ENCODE results near the gene ABCC11. TPM values are rescaled to one million over a fixed set of nuclear protein-coding genes. Genes with fewer than 3 reads are reported as not detected.
A peak's percentile ranks its signal among the peaks of the same experiment; 100 is the strongest.

The ABCC11 gene
- total RNA-seq, 2 experiments from 2014 or later, result 0.09 TPM; not detected in 1

- Mint-ChIP-seq H3K4me1 (peaks cover 12% of the 10 kb centered on the region), H3K4me3 (no peak overlapping the region), H3K36me3 (no peaks in the 10 kb centered on the region), H3K27ac (no peak overlapping the region), H3K27me3 (peaks cover 13% of the 10 kb centered on the region), H3K9me3 (no peaks in the 10 kb centered on the region)
- no peak for ATAC-seq (ENCODE audit: low read depth)
- no peak for DNase-seq
- POLR2A ChIA-PET, result no interaction called here
Measured at GRCh38 chr16:48157794-48158193, 89.5 kb downstream of the ABCC11 start.

GRCh38 chr16:48157302-48157701 is 90.0 kb downstream of the ABCC11 start:
- POLR2A ChIA-PET, result no interaction called here
- DNase-seq (no peak), ATAC-seq (ENCODE audit: low read depth) (no peak)
- H3K36me3 Mint-ChIP-seq, result no peaks in the 10 kb centered on the region
- no peak overlapping the region for H3K27ac Mint-ChIP-seq
- no peak overlapping the region for H3K4me3 Mint-ChIP-seq
- H3K27me3 Mint-ChIP-seq, result peaks cover 12% of the 10 kb centered on the region
- H3K9me3 Mint-ChIP-seq, result no peaks in the 10 kb centered on the region
- peaks cover 12% of the 10 kb centered on the region for H3K4me1 Mint-ChIP-seq

- peaks cover 12% of the 10 kb centered on the region for H3K27me3 Mint-ChIP-seq
- POLR2A ChIA-PET, result no interaction called here
- H3K4me3 Mint-ChIP-seq, result no peak overlapping the region
- no peaks in the 10 kb centered on the region for H3K36me3 Mint-ChIP-seq
- ATAC-seq (ENCODE audit: low read depth), result peak; percentile 57
- peak; percentile 87 for DNase-seq
- H3K9me3 Mint-ChIP-seq, result no peaks in the 10 kb centered on the region
- H3K4me1 Mint-ChIP-seq, result peaks cover 11% of the 10 kb centered on the region
- H3K27ac Mint-ChIP-seq, result no peak overlapping the region
Measured at GRCh38 chr16:48156790-48157209, 90.5 kb downstream of the ABCC11 start.

GRCh38 chr16:48155926-48156789 is 91.2 kb downstream of the ABCC11 start, which contains the start of gene ABCC12:
ABCC12 (minus strand) TSS chr16:48155993; CDS start chr16:48146424, 9,569 bp downstream.
- no peaks in the 10 kb centered on the region for H3K9me3 Mint-ChIP-seq
- H3K36me3 Mint-ChIP-seq, result no peaks in the 10 kb centered on the region
- peaks cover 12% of the 10 kb centered on the region for H3K27me3 Mint-ChIP-seq
- ATAC-seq (ENCODE audit: low read depth), result no peak
- no peak within 1 kb of the TSS for H3K27ac Mint-ChIP-seq
- H3K4me1 Mint-ChIP-seq, result peaks cover 11% of the 10 kb centered on the region
- no peak for DNase-seq
- POLR2A ChIA-PET, result no interaction called here
- no peak within 1 kb of the TSS for H3K4me3 Mint-ChIP-seq

- POLR2A ChIA-PET, result no interaction called here
- H3K9me3 Mint-ChIP-seq, result no peaks in the 10 kb centered on the region
- DNase-seq (no peak), ATAC-seq (ENCODE audit: low read depth) (no peak)
- no peaks in the 10 kb centered on the region for H3K36me3 Mint-ChIP-seq
- no peak overlapping the region for H3K27ac Mint-ChIP-seq
- H3K4me3 Mint-ChIP-seq, result no peak overlapping the region
- H3K27me3 Mint-ChIP-seq, result peaks cover 5% of the 10 kb centered on the region
- peaks cover 11% of the 10 kb centered on the region for H3K4me1 Mint-ChIP-seq
Measured at GRCh38 chr16:48153774-48154173, 93.6 kb downstream of the ABCC11 start.

DNA sequence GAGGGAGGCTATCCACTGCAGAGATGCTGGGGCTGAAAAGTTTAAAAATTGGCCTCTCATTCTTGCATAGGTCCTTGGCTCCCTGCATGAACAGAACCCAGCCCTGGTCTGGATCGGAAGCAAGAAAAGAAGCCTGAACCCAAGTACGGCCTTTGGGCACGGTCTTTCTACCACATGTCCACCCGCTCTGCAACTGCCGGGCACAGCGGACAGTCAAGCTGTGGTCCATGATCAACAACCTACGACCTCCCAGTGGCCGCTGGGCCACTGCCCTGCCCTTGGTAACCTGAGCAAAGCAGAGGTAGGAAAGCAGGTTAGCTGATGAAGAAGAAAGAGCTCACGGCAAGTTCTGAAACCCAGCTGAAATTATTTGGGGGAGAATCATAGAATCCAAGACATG is 95.1 kb downstream of the ABCC11 start:
- H3K9me3 Mint-ChIP-seq, result peaks cover 3% of the 10 kb centered on the region
- H3K4me3 Mint-ChIP-seq, result no peak overlapping the region
- POLR2A ChIA-PET, result no interaction called here
- no peak overlapping the region for H3K27ac Mint-ChIP-seq
- DNase-seq, result no peak
- no peaks in the 10 kb centered on the region for H3K36me3 Mint-ChIP-seq
- H3K27me3 Mint-ChIP-seq, result peaks cover 8% of the 10 kb centered on the region
- H3K4me1 Mint-ChIP-seq, result peaks cover 5% of the 10 kb centered on the region
- ATAC-seq (ENCODE audit: low read depth), result no peak

GRCh38 chr16:48150707-48151106 is 96.6 kb downstream of the ABCC11 start:
- H3K4me3 Mint-ChIP-seq, result no peak overlapping the region
- H3K27me3 Mint-ChIP-seq, result peaks cover 8% of the 10 kb centered on the region
- POLR2A ChIA-PET, result no interaction called here

GRCh38 chr16:48146710-48147109 is 100.6 kb downstream of the ABCC11 start:
- POLR2A ChIA-PET, result no interaction called here

More at GRCh38 chr16:48150707-48151106, 96.6 kb downstream of the ABCC11 start:
- no peaks in the 10 kb centered on the region for H3K4me1 Mint-ChIP-seq
- H3K27ac Mint-ChIP-seq, result no peak overlapping the region
- no peaks in the 10 kb centered on the region for H3K36me3 Mint-ChIP-seq
- H3K9me3 Mint-ChIP-seq, result peaks cover 3% of the 10 kb centered on the region
- no peak for DNase-seq
- no peak for ATAC-seq (ENCODE audit: low read depth)

DNA sequence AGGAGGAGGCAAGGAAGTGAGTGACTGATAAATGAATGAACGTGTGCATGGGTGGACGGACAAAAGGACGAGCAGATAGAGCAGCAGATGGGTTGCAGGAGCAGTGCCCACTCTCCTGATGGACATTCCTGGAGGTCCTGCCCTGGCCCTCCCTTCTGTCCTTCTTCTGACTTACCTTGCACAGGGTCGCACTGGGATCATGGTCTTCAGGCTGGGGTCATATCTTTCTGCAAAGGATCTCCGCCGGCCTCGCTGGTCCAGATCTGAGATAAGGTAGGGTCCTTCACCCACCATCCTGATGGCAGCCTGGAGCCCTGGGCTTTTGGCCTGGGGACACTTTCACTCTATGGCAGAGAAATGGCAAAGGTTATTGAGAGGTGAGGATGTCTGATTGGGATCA is 101.2 kb downstream of the ABCC11 start:
- Mint-ChIP-seq H3K27me3 (peaks cover 9% of the 10 kb centered on the region), H3K27ac (no peak overlapping the region), H3K9me3 (peaks cover 3% of the 10 kb centered on the region), H3K4me1 (no peaks in the 10 kb centered on the region), H3K4me3 (no peak overlapping the region), H3K36me3 (no peaks in the 10 kb centered on the region)
- ATAC-seq (ENCODE audit: low read depth) (no peak), DNase-seq (no peak)
- POLR2A ChIA-PET, result no interaction called here

More at GRCh38 chr16:48146710-48147109, 100.6 kb downstream of the ABCC11 start:
- no peaks in the 10 kb centered on the region for H3K4me1 Mint-ChIP-seq
- no peak for ATAC-seq (ENCODE audit: low read depth)
- no peaks in the 10 kb centered on the region for H3K36me3 Mint-ChIP-seq
- H3K27me3 Mint-ChIP-seq, result peaks cover 9% of the 10 kb centered on the region
- no peak overlapping the region for H3K27ac Mint-ChIP-seq
- no peak overlapping the region for H3K4me3 Mint-ChIP-seq
- peaks cover 3% of the 10 kb centered on the region for H3K9me3 Mint-ChIP-seq
- no peak for DNase-seq

GRCh38 chr16:48143812-48144368 is 103.4 kb downstream of the ABCC11 start:
- no peaks in the 10 kb centered on the region for H3K4me1 Mint-ChIP-seq
- no peak overlapping the region for H3K4me3 Mint-ChIP-seq
- H3K36me3 Mint-ChIP-seq, result no peaks in the 10 kb centered on the region
- H3K27ac Mint-ChIP-seq, result no peak overlapping the region
- ATAC-seq (ENCODE audit: low read depth), result no peak
- no peak for DNase-seq
- peaks cover 9% of the 10 kb centered on the region for H3K27me3 Mint-ChIP-seq
- POLR2A ChIA-PET, result no interaction called here
- peaks cover 3% of the 10 kb centered on the region for H3K9me3 Mint-ChIP-seq

GRCh38 chr16:48140821-48141220 is 106.5 kb downstream of the ABCC11 start:
- DNase-seq (no peak), ATAC-seq (ENCODE audit: low read depth) (no peak)
- no peaks in the 10 kb centered on the region for H3K9me3 Mint-ChIP-seq
- H3K4me3 Mint-ChIP-seq, result no peak overlapping the region
- POLR2A ChIA-PET, result no interaction called here
- no peak overlapping the region for H3K27ac Mint-ChIP-seq
- H3K27me3 Mint-ChIP-seq, result peaks cover 5% of the 10 kb centered on the region
- H3K36me3 Mint-ChIP-seq, result no peaks in the 10 kb centered on the region
- no peaks in the 10 kb centered on the region for H3K4me1 Mint-ChIP-seq

DNA sequence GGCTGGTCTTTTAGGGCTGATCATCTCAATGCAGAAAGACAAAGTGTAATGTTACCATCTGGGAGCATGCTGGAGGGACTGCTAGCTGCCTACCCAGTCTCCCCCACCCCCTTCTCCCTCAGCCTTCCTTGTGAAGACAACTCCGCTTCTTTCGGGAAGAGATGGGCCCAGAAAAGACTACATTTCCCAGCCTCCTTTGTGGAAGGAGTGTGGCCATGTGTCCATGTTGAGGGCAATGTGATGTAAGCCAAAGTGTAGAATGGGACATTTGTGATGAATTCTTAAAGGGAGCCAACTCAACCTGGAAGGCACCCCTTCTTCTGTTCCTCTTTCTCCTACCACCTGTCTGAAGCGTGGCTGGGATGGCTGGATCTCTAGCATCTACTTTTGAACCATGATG is 107.8 kb downstream of the ABCC11 start:
- ATAC-seq (ENCODE audit: low read depth) (no peak), DNase-seq (no peak)
- H3K36me3 Mint-ChIP-seq, result no peaks in the 10 kb centered on the region
- no peaks in the 10 kb centered on the region for H3K4me1 Mint-ChIP-seq
- no peaks in the 10 kb centered on the region for H3K9me3 Mint-ChIP-seq
- H3K4me3 Mint-ChIP-seq, result no peak overlapping the region
- POLR2A ChIA-PET, result no interaction called here
- peaks cover 5% of the 10 kb centered on the region for H3K27me3 Mint-ChIP-seq
- no peak overlapping the region for H3K27ac Mint-ChIP-seq

DNA sequence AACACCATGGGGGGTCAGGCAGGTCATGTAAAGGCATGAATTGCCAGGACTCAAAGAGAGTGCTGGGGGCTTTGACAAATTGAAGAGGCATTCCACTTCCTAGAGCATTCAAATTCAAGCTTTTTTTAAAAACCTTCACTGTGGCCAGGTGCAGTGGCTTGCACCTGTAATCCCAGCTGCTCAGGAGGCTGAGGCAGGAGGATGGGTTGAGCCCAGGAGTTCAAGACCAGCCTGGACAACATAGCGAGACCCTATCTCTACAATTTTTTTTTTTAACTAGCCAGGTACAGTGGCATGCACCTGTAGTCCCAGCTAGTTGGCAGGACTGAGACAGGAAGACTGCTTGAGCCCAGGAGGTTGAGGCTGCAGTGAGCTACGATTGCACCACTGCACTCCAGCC is 108.8 kb downstream of the ABCC11 start:
- DNase-seq (no peak), ATAC-seq (ENCODE audit: low read depth) (no peak)
- Mint-ChIP-seq H3K9me3 (no peaks in the 10 kb centered on the region), H3K36me3 (no peaks in the 10 kb centered on the region), H3K27ac (no peak overlapping the region), H3K27me3 (peaks cover 5% of the 10 kb centered on the region), H3K4me1 (no peaks in the 10 kb centered on the region), H3K4me3 (no peak overlapping the region)
- POLR2A ChIA-PET, result interaction anchor here (0.6 kb wide), 1 partner anchor 1044 kb away, joined by 3 read pairs; no protein-coding TSS in a partner anchor

DNA sequence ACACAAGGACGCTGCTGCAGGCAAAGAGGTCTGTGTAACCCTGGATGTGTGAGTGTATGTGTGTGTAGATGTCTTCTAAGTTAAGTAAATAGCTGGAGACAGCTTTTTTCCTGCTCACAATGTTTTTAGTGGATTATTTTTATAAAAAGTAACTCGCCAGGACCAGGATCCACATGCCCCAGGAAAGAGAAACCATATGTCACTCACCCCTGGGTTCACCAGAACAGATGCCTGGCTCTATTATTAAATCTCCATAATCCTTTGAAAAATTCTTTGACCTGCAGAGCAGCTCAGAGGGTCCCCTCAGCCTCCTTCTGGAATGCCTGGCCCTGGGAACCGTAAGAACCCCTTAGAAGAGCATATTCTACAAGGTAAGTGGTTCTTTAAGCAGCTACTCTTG is 109.5 kb downstream of the ABCC11 start:
- DNase-seq (no peak), ATAC-seq (ENCODE audit: low read depth) (no peak)
- Mint-ChIP-seq H3K36me3 (no peaks in the 10 kb centered on the region), H3K9me3 (no peaks in the 10 kb centered on the region), H3K4me3 (no peak overlapping the region), H3K4me1 (no peaks in the 10 kb centered on the region), H3K27ac (no peak overlapping the region), H3K27me3 (peaks cover 7% of the 10 kb centered on the region)
- POLR2A ChIA-PET, result no interaction called here

All from activated naive CD8-positive, alpha-beta T cell treated with anti-CD3 and anti-CD28 coated beads, Interleukin-2, amount 10 ng/mL, durations not matched to agents 7 days and 5 days (primary cell).